ENCODE data around the gene MS4A6E. TPM values are rescaled to one million over a fixed set of nuclear protein-coding genes. Genes with fewer than 3 reads are reported as not detected.

Gene MS4A6E
- total and polyA plus RNA-seq, 2 donors (not counting 1 experiment from before 2014, with no cell fraction given), result not detected

- DNase-seq (no peak), ATAC-seq (ENCODE audit: low read depth) (no peak)
- no peaks in the 10 kb centered on the region for H3K36me3 ChIP-seq (replicated peaks in 1 of 2; ENCODE audit: control extremely low read depth in 1 of 2, control insufficient read depth in 1 of 2, extremely low read depth in 1 of 2, insufficient read depth in 2 of 2, low read length in 1 of 2)
- Mint-ChIP-seq H3K27me3 (no peaks in the 10 kb centered on the region), H3K4me3 (no peak overlapping the region), H3K9me3 (ENCODE audit: insufficient read depth) (peaks cover 1% of the 10 kb centered on the region), H3K4me1 (no peaks in the 10 kb centered on the region), H3K27ac (no peak overlapping the region)
- 86% methylated on average over 1 of the region's 1 CpG for WGBS (ENCODE audit: insufficient coverage)
- H3K4me3 ChIP-seq (ENCODE audit: control extremely low read depth in 1 of 5, extremely low read depth in 1 of 5, insufficient read depth in 1 of 5, low read depth in 2 of 5, low read length in 4 of 5), result no peak overlapping the region
- H3K9ac ChIP-seq (ENCODE audit: low read length), result no peak overlapping the region
- H4K20me1 ChIP-seq (ENCODE audit: control insufficient read depth, insufficient read depth, low read length, poor library complexity, severe bottlenecking), result no peaks in the 10 kb centered on the region
- intact Hi-C loops (cut with micrococcal nuclease), result no loop called here
- H2AFZ ChIP-seq (ENCODE audit: insufficient read depth, low read depth, low read length, poor library complexity, severe bottlenecking), result no peak overlapping the region
- no peak overlapping the region for H3K27ac ChIP-seq (ENCODE audit: low read length in 2 of 2)
- H3K9me3 ChIP-seq (ENCODE audit: control extremely low read depth in 1 of 3, control insufficient read depth in 2 of 3, insufficient read depth in 1 of 3, low read length in 2 of 3), result peaks cover 0 to 6% (median 0%) of the 10 kb centered on the region in 3 donors
- no peaks in the 10 kb centered on the region for H3K79me2 ChIP-seq (ENCODE audit: control insufficient read depth, insufficient read depth, low read length)
- H3K4me2 ChIP-seq (replicated peaks; ENCODE audit: low read depth, low read length, poor library complexity, severe bottlenecking), result no peak overlapping the region
- no peaks in the 10 kb centered on the region for H3K4me1 ChIP-seq (ENCODE audit: control insufficient read depth in 2 of 2, insufficient read depth in 2 of 2, low read length in 2 of 2)
- ChIA-PET POLR2A (no interaction called here), CTCF (interaction anchor here (1.2 to 2.0 kb wide), 3 partner anchors 23 to 58 kb away, joined by 3 to 8 read pairs (median 6); no protein-coding TSS in a partner anchor)
- H3K27me3 ChIP-seq (replicated peaks in 1 of 4; ENCODE audit: control extremely low read depth in 1 of 4, control insufficient read depth in 3 of 4, insufficient read depth in 4 of 4, low read length in 3 of 4), result no peaks in the 10 kb centered on the region
- no peak for TF ChIP-seq EZH2 (IDR thresholded peaks at IDR 0.05; ENCODE audit: borderline replicate concordance, insufficient read depth, low read depth, low read length, poor library complexity, severe bottlenecking)
- no peak for TF ChIP-seq CTCF (IDR thresholded peaks at IDR 0.05)
Observed at GRCh38 chr11:60288531-60288930, 38.5 kb upstream of the MS4A6E start.

GRCh38 chr11:60292145-60292544, 34.9 kb upstream of the MS4A6E start:
- H3K9me3 ChIP-seq (ENCODE audit: control extremely low read depth in 1 of 3, control insufficient read depth in 2 of 3, insufficient read depth in 1 of 3, low read length in 2 of 3), result peaks cover 0 to 6% (median 1%) of the 10 kb centered on the region in 3 donors
- intact Hi-C loops (cut with micrococcal nuclease), result no loop called here
- no peaks in the 10 kb centered on the region for H3K4me1 ChIP-seq (ENCODE audit: control insufficient read depth in 2 of 2, insufficient read depth in 2 of 2, low read length in 2 of 2)
- H3K4me3 ChIP-seq (ENCODE audit: control extremely low read depth in 1 of 5, extremely low read depth in 1 of 5, insufficient read depth in 1 of 5, low read depth in 2 of 5, low read length in 4 of 5), result no peak overlapping the region
- TF ChIP-seq CTCF (IDR thresholded peaks at IDR 0.05) (no peak), EZH2 (IDR thresholded peaks at IDR 0.05; ENCODE audit: borderline replicate concordance, insufficient read depth, low read depth, low read length, poor library complexity, severe bottlenecking) (no peak)
- ATAC-seq (ENCODE audit: low read depth), result no peak
- no peaks in the 10 kb centered on the region for H3K27me3 ChIP-seq (replicated peaks in 1 of 4; ENCODE audit: control extremely low read depth in 1 of 4, control insufficient read depth in 3 of 4, insufficient read depth in 4 of 4, low read length in 3 of 4)
- H3K9ac ChIP-seq (ENCODE audit: low read length), result no peak overlapping the region
- no peak for DNase-seq
- POLR2A ChIA-PET, result no interaction called here
- H4K20me1 ChIP-seq (ENCODE audit: control insufficient read depth, insufficient read depth, low read length, poor library complexity, severe bottlenecking), result no peaks in the 10 kb centered on the region
- H2AFZ ChIP-seq (ENCODE audit: insufficient read depth, low read depth, low read length, poor library complexity, severe bottlenecking), result no peak overlapping the region
- CTCF ChIA-PET, result no interaction called here
- no CpG with 5 or more reads among the region's 2 CpGs for WGBS (ENCODE audit: insufficient coverage)
- no peaks in the 10 kb centered on the region for H3K79me2 ChIP-seq (ENCODE audit: control insufficient read depth, insufficient read depth, low read length)
- H3K27me3 Mint-ChIP-seq, result peaks cover 3% of the 10 kb centered on the region
- H3K36me3 ChIP-seq (replicated peaks in 1 of 2; ENCODE audit: control extremely low read depth in 1 of 2, control insufficient read depth in 1 of 2, extremely low read depth in 1 of 2, insufficient read depth in 2 of 2, low read length in 1 of 2), result no peaks in the 10 kb centered on the region
- H3K27ac Mint-ChIP-seq, result no peak overlapping the region
- H3K9me3 Mint-ChIP-seq (ENCODE audit: insufficient read depth), result peaks cover 1% of the 10 kb centered on the region
- H3K27ac ChIP-seq (ENCODE audit: low read length in 2 of 2), result no peak overlapping the region
- H3K4me1 Mint-ChIP-seq, result no peaks in the 10 kb centered on the region
- H3K4me2 ChIP-seq (replicated peaks; ENCODE audit: low read depth, low read length, poor library complexity, severe bottlenecking), result no peak overlapping the region
- H3K4me3 Mint-ChIP-seq, result no peak overlapping the region

Data from B cell (primary cell).